Transverse colon (tissue), 4 donors: ENCODE results near the gene TAF11L2. TPM values are rescaled to one million over a fixed set of nuclear protein-coding genes. Genes with fewer than 3 reads are reported as not detected.
"Not testable (repeated sequence)": the region's sequence is repeated elsewhere in the genome, so short reads cannot be mapped to it uniquely, and the experiment has no call there.

ENCODE experiments used
- DNase-seq: peaks from one replicate; pipeline ENCODE4 v3.0.0-alpha.2; 2019
- H3K27ac ChIP-seq, 4 donors: fragments of 200-600 bp; sonication (generic); 2 replicates each; pipeline ENCODE4 v1.5.1; 2016 to 2018; ENCODE audit warnings: inconsistent platforms in 4 of 4
- H3K27me3 ChIP-seq: fragments of 200-600 bp; sonication (generic); 2 replicates; pipeline ENCODE4 v1.5.1; 2017; ENCODE audit warnings: inconsistent platforms
- H3K36me3 ChIP-seq, 4 donors: fragments of 200-600 bp; sonication (generic); 2 replicates each; pipeline ENCODE4 v1.5.1; 2017 to 2019; ENCODE audit warnings: inconsistent platforms in 4 of 4
- H3K4me1 ChIP-seq, 4 donors: fragments of 200-600 bp; sonication (generic); 2 replicates each; pipeline ENCODE4 v1.5.1; 2017 to 2020; ENCODE audit warnings: inconsistent platforms in 4 of 4
- H3K4me3 ChIP-seq, 4 donors: fragments of 200-600 bp; sonication (generic); 1 replicate in 1 of 4; 2 replicates in 3 of 4; pipeline versions ENCODE4 v1.5.1 to v1.6.1; 2017 to 2019; ENCODE audit warnings: inconsistent platforms in 4 of 4
- H3K9me3 ChIP-seq, 2 donors: fragments of 200-600 bp; sonication (generic); 2 replicates each; pipeline ENCODE4 v1.5.1; 2017 to 2019; ENCODE audit warnings: inconsistent platforms in 2 of 2
- EP300 ChIP-seq: sonication (generic); formaldehyde crosslinking; IDR thresholded peaks from one replicate; pipeline ENCODE4 v1.6.1; 2017; ENCODE audit warnings: antibody characterized with exemption, low read depth
- POLR2A ChIP-seq: fragments of 450-650 bp; IDR thresholded peaks from one replicate; pipeline ENCODE4 v1.6.1; 2016; ENCODE audit warnings: antibody characterized with exemption, mild to moderate bottlenecking, moderate library complexity
- POLR2AphosphoS5 ChIP-seq, 3 donors: sonication (generic); formaldehyde crosslinking; IDR thresholded peaks; one replicate each; pipeline ENCODE4 v1.6.1; 2016; ENCODE audit warnings: antibody characterized with exemption in 3 of 3
- WGBS, 2 donors: methylation state at CpG; one replicate each; pipeline ENCODE4 v1.1.5; 2018; ENCODE audit warnings: low coverage in 1 of 2; 5-methylcytosine and 5-hydroxymethylcytosine counted together
- in situ Hi-C, 4 donors: fragments of 200-750 bp; cut with MboI; loops; one replicate each; pipeline versions ENCODE4 v1.15.0 to v1.15.1; 2017; ENCODE audit warnings: low sequenced_read_pairs in 3 of 4, low pct_ligation_motif_present in 1 of 4, low pct_unique_long_range_greater_than_20kb in 1 of 4
- intact Hi-C: fragments of 100-400 bp; cut with DNase I; formaldehyde crosslinking; loops from one replicate; pipeline ENCODE4 v1.15.1; 2023; ENCODE audit warnings: low total_unique reads
- total RNA-seq, 4 donors: library from RNA; depleted of rRNA; stranded (reverse); fragments of >200 nt; gene quantifications; one replicate each; pipeline ENCODE4 v1.1.0, GENCODE V29; 2016
- TF ChIP-seq, protein P1 (sequence below), 5 experiments: fragments of 200-600 bp in 3 of 5; fragments of 450-650 bp in 2 of 5; sonication (generic) in 3 of 5; IDR thresholded peaks; 1 replicate in 2 of 5; 2 replicates in 3 of 5; pipeline ENCODE4 v1.5.1; 2016 to 2017; ENCODE audit warnings: antibody characterized with exemption in 5 of 5, inconsistent platforms in 3 of 5, mild to moderate bottlenecking in 2 of 5, moderate library complexity in 1 of 5

Gene TAF11L2
- total RNA-seq: not detected

GRCh38 chr5:17497931-17498330, at the start of gene TAF11L2:
Gene TAF11L2 (plus strand): TSS chr5:17498231.
- DNase-seq, H3K4me1 ChIP-seq, H3K27ac ChIP-seq, H3K4me3 ChIP-seq, in situ Hi-C loops, H3K27me3 ChIP-seq, intact Hi-C loops, H3K9me3 ChIP-seq, H3K36me3 ChIP-seq: not testable (repeated sequence)
- WGBS, 2 donors: 89% methylated on average over 8 of the region's 8 CpGs; no CpG with 5 or more reads in 1 of the 2 donors

- WGBS, 2 donors: 80 to 95% methylated on average over 3 of the region's 3 CpGs
- H3K27ac ChIP-seq: no peak overlapping the region
- no peaks in the 10 kb centered on the region for H3K36me3 ChIP-seq
- in situ Hi-C loops: no loop called here
- no peak overlapping the region for H3K4me3 ChIP-seq
- intact Hi-C loops: no loop called here
- no peaks in the 10 kb centered on the region for H3K9me3 ChIP-seq
- no peak for DNase-seq
- H3K27me3 ChIP-seq: no peaks in the 10 kb centered on the region
- H3K4me1 ChIP-seq: peaks cover 0 to 13% (median 3%) of the 10 kb centered on the region in 4 donors
- TF ChIP-seq EP300 (no peak), POLR2A (no peak), POLR2AphosphoS5 (IDR thresholded peaks at IDR 0.05) (no peak)
- TF ChIP-seq, protein P1, sequence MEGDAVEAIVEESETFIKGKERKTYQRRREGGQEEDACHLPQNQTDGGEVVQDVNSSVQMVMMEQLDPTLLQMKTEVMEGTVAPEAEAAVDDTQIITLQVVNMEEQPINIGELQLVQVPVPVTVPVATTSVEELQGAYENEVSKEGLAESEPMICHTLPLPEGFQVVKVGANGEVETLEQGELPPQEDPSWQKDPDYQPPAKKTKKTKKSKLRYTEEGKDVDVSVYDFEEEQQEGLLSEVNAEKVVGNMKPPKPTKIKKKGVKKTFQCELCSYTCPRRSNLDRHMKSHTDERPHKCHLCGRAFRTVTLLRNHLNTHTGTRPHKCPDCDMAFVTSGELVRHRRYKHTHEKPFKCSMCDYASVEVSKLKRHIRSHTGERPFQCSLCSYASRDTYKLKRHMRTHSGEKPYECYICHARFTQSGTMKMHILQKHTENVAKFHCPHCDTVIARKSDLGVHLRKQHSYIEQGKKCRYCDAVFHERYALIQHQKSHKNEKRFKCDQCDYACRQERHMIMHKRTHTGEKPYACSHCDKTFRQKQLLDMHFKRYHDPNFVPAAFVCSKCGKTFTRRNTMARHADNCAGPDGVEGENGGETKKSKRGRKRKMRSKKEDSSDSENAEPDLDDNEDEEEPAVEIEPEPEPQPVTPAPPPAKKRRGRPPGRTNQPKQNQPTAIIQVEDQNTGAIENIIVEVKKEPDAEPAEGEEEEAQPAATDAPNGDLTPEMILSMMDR (IDR thresholded peaks at IDR 0.05): no peak
Measured at GRCh38 chr5:17448877-17449276, 49.2 kb upstream of the TAF11L2 start.

DNA sequence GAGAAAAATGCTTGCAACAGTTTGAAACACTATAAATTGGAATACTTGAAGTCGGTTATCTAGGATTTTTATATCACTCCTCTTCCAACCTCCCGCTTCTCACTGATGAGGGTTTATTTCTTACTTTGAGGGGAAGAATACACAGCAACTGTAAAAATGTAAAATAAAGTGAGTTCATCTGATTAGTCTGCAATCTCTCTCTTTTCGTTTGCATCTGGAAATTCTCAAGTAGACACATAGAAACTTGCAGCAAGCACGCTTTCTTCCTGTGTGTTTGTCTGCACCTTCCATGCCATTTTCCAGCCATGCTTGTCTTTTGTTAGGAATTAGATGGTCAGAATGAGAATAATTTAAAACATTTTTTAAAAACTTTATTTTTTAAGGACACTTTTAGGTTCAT, 45.1 kb upstream of the TAF11L2 start:
- in situ Hi-C loops: no loop called here
- no peaks in the 10 kb centered on the region for H3K4me1 ChIP-seq
- H3K27me3 ChIP-seq: no peaks in the 10 kb centered on the region
- intact Hi-C loops: no loop called here
- 59 to 80% methylated on average over 4 of the region's 4 CpGs for WGBS, 2 donors
- no peak overlapping the region for H3K27ac ChIP-seq
- no peak for DNase-seq
- no peaks in the 10 kb centered on the region for H3K9me3 ChIP-seq
- no peak overlapping the region for H3K4me3 ChIP-seq
- TF ChIP-seq POLR2A (no peak), EP300 (no peak), POLR2AphosphoS5 (IDR thresholded peaks at IDR 0.05) (no peak)
- TF ChIP-seq, protein P1 (IDR thresholded peaks at IDR 0.05): no peak
- H3K36me3 ChIP-seq: no peaks in the 10 kb centered on the region

DNA sequence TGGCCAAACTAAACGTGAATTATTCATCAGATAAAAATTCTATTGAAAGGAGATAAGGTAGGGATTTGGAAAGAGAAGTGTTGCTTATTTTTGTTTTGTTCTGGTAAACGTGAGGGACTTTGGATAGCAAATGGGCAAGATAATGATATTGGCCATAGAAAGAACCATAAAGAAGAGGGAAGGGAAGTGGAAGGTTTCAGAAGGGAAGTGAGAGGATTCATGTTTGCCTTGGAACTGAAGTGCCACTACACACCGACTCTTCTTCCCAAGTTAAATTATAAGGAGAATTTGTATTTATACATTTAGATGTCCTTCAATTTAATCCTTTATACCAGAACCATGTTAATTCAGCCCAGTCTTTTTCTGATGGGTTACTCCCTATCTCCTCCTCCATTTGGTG, 42.1 kb upstream of the TAF11L2 start:
- Histone ChIP-seq H3K36me3 (no peaks in the 10 kb centered on the region), H3K27me3 (no peaks in the 10 kb centered on the region), H3K9me3 (no peaks in the 10 kb centered on the region), H3K27ac (no peak overlapping the region), H3K4me1 (no peaks in the 10 kb centered on the region), H3K4me3 (no peak overlapping the region)
- TF ChIP-seq POLR2AphosphoS5 (IDR thresholded peaks at IDR 0.05) (no peak), EP300 (no peak)
- 60% methylated on average over 3 of the region's 3 CpGs for WGBS, 2 donors
- intact Hi-C loops (no loop called here), in situ Hi-C loops (no loop called here)
- no peak for DNase-seq

DNA sequence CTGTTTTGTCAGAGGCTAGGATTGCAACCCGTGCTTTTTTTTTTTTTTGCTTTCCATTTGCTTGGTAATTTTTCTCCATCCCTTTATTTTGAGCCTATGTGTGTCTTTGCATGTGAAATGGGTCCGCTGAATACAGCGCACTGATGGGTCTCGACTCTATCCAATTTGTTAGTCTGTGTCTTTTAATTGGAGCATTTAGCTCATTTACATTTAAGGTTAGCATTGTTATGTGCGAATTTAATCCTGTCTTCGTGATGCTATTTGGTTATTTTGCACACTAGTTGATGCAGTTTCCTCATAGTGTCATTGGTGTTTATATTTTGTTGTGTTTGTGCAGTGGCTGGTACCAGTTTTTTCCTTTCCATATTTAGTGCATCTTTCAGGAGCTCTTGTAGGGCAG, 36.2 kb upstream of the TAF11L2 start:
- 90 to 94% methylated on average over 6 of the region's 6 CpGs for WGBS, 2 donors
- no peaks in the 10 kb centered on the region for H3K36me3 ChIP-seq
- in situ Hi-C loops: no loop called here
- no peak for TF ChIP-seq POLR2A
- TF ChIP-seq EP300: no peak
- TF ChIP-seq, protein P1 (IDR thresholded peaks at IDR 0.05): no peak
- TF ChIP-seq POLR2AphosphoS5 (IDR thresholded peaks at IDR 0.05): no peak
- no peak overlapping the region for H3K4me3 ChIP-seq
- intact Hi-C loops: no loop called here
- H3K27ac ChIP-seq: no peak overlapping the region
- no peaks in the 10 kb centered on the region for H3K27me3 ChIP-seq
- H3K9me3 ChIP-seq: no peaks in the 10 kb centered on the region
- H3K4me1 ChIP-seq: no peaks in the 10 kb centered on the region
- no peak for DNase-seq
